Inflammatory macrophage treated with lipopolysaccharide for 4 hours (primary cell): ENCODE results near the gene HNRNPH1.
"Not testable (repeated sequence)": the region's sequence is repeated elsewhere in the genome, so short reads cannot be mapped to it uniquely, and the experiment has no call there.

Experiments used
- DNase-seq: peaks from one replicate; pipeline ENCODE4 v3.0.0-alpha.2; 2020

HNRNPH1 gene, protein sequence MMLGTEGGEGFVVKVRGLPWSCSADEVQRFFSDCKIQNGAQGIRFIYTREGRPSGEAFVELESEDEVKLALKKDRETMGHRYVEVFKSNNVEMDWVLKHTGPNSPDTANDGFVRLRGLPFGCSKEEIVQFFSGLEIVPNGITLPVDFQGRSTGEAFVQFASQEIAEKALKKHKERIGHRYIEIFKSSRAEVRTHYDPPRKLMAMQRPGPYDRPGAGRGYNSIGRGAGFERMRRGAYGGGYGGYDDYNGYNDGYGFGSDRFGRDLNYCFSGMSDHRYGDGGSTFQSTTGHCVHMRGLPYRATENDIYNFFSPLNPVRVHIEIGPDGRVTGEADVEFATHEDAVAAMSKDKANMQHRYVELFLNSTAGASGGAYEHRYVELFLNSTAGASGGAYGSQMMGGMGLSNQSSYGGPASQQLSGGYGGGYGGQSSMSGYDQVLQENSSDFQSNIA

DNA sequence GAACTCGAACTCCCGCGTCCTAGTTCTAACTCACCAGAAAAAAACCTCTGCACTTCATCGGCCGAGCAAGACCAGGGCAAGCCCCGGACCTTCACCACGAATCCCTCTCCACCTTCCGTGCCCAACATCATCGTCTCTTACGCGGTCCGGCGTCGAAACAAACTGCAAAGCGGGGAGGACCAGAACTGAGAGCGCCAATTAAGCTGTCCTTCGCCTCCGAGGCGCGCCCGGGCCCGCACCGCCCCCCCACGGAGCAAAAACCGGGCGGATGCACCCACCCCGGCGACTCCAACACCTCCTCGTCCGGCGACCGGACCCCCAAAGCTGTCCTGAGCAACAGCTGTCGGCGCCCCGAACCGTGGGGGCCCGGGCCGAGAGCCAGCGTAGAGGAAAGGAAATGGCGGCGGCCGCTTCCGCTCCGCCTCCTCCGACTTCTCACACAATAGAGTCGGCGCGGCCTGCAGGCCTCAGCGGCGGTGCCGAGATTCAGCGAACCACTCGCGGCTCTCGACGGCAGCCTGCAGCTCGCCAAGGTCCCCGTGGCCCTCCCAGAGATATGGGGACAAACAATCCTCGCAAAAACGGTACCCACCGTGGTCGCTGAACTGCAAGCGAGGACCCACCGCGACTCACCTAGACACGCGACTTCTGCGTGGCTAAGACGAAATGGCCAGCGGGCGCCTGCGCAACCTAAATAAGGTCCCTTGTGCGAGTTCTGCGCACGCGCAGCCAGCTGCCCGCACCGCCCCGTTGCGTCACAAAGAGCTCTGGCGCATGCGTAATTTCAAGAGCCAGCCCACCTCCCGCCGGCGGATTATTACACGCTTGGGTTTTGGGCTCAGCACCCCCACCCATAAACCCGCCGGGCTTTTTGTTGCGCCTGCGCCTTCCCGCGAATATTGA is at the start of gene HNRNPH1:
TSS of gene HNRNPH1 (minus strand) at position 669 of the 903 bp plus-strand sequence. CDS start at position 131, 538 bp downstream.
- DNase-seq = peak; percentile 98

DNA sequence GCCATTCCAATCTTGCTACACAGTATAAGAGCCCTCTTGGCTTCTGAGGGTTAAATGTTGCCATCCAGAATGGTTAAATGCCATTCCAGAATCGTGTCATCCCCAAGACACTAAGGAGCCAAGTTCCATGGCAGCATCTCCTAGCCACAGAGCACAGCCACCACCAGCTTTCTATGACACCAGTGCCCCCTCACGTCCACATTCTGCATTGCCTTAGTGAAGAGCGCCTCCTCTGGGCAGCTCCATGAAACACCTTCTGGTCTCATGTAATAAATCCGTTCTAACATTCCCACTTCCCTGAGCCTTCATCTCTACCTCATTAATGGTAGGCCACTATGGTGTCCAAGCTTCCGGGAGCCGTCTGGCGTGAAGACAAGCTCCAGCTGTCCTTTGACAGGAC is 44.9 kb upstream of the HNRNPH1 start:
- DNase-seq = peak; percentile 68

DNA sequence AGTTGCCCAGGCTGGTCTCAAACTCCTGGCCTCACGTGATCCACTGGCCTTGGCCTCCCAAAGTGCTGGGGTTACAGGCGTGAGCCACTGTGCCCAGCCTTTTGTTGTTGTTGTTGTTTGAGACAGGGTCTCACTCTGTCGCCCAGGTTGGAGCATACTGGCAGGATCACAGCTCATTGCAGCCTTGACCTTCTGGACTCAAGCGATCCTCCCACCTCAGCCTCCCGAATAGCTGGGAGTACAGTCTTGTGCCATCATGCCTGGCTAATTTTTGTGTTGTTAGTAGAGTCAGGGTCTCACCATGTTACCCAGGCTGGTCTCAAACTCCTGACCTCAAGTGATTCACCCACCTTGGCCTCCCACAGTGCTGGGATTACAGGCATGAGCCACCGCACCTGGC is 38.2 kb upstream of the HNRNPH1 start:
- DNase-seq = not testable (repeated sequence)

GRCh38 chr5:179658179-179658856 is 34.8 kb upstream of the HNRNPH1 start:
- DNase-seq = peak; percentile 71

- not testable (repeated sequence) for DNase-seq
Measured at GRCh38 chr5:179657302-179658178, 34.1 kb upstream of the HNRNPH1 start.

DNA sequence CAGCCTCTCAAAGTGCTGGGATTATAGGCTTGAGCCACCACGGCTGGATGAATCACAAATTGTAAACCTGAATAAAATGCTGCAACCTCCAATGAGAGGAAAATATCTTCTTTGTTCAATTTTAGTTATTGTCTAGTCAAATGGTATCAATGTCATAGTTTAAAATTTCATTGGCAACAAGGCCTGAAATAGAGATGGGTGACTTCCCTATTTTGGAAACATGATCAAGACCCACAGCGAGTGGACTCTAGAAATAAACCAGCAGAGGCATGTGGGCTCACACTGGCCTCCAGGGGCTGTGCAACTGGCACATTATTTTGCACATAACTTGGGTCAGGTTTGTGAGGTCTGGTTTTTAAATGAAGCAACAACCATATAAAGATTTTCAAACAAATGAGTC is 29.7 kb upstream of the HNRNPH1 start:
- DNase-seq = not testable (repeated sequence)

DNA sequence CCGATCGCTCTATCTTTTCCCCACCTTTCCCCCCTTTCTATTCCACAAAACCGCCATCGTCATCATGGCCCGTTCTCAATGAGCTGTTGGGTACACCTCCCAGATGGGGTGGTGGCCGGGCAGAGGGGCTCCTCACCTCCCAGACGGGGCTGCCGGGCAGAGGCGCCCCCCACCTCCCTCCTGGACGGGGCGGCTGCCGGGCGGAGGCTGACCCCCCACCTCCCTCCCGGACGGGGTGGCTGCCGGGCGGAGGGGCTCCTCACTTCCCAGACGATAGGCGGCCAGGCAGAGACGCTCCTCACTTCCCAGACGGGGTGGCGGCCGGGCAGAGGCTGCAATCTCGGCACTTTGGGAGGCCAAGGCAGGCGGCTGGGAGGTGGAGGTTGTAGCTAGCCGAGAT is 26.8 kb upstream of the HNRNPH1 start:
- not testable (repeated sequence) for DNase-seq

DNA sequence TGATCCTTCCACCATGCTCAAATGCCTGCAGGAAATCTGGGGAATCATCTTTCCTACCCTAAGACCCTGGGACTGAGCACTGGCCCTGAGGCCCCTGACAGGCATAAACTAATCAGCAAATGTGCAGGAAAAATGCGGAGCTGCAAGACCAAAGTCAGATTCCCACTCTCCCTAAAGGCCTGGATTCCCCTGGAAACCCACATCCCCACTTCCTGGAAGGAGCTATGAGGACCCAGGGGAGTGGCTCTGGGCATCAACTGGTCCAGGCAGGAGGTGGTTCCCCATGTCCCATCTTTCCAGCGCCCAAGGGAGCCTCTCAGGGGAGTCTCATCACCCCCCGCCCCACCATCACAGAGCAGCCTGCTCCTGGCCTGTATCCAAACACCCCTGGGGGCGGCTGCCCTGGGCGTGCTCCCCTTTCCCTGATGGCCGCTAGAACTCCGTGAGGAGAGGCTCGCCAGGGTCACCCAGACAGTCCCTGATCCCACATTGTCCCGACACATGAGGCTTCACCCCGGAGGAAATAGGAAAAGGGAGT is 25.8 kb upstream of the HNRNPH1 start:
- DNase-seq = not testable (repeated sequence)

DNA sequence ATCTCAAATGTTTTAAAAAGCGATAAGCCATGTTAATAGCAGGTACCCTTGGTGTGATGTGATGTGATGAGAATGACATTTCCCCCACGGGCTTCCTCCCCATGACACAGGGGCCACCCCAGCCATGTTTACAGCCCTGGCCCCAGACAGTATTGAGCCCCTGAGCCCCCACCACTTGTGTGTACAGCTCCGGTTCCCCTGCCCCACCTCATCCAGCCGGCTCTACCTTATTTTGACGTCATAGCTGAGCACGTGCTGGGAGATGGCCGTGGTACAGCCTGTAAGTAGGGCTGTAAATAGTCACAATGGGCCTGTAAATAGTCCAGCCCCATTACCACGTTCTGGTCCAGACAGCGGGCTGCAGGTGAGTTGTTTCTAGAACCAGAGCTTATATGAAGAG is 24.9 kb upstream of the HNRNPH1 start:
- DNase-seq = no peak

DNA sequence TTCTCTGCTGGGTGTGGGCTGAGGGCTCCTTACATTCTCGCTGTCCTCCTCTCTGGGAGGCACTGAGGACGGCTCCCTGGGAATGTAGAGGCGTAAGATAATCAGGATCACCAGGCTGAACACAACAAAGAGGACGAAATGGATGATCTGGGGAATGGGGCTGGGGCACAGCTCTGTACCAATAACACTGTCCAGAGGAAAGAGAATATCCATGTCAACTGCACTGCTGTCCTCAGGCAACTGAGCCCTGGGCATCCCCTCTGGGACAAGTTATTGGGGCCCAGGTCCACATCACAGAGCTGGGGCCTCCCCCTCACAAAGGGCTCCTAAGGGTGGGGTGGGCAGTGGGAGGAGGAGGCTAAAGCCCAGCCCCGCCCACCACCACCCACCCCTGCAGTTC is 21.3 kb upstream of the HNRNPH1 start:
- not testable (repeated sequence) for DNase-seq

- not testable (repeated sequence) for DNase-seq
Measured at GRCh38 chr5:179643141-179643920, 19.9 kb upstream of the HNRNPH1 start.

DNA sequence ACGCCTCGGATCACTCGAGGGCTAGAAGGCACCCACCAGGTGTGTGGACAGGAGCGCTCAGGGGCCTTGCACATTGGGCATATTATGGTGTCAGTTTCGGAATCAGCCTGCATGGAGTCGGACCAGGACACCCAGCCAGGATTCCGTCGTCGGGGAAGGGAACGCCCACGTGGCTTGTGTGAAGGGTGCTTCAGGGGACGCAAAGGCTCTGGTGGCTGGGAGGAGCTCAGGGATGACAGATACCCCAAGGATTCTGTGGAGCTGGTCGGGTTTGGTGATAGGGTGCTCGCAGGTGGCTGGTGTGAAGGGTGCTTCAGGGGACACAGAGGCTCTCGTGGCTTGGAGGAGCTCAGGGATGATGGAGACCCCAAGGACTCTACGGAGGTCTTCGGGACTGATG is 19.2 kb upstream of the HNRNPH1 start:
- not testable (repeated sequence) for DNase-seq

- DNase-seq = not testable (repeated sequence)
Measured at GRCh38 chr5:179641745-179642144, 18.3 kb upstream of the HNRNPH1 start.

DNA sequence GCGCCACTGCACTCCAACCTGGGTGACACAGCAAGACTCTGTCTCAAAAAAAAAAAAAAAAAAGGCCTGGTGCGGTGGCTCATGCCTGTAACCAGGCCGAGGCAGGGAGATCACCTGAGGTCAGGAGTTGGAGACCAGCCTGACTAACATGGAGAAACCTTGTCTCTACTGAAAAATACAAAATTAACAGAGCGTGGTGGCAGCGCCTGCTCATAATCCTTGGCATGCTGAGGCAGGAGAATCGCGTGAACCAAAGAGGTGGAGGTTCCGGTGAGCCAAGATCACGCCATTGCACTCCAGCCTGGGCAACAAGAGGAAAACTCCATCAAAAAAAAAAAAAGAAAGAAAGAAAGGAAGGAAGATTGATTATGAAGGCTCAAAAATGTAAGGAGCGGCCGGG is 15.8 kb upstream of the HNRNPH1 start:
- DNase-seq = not testable (repeated sequence)

DNA sequence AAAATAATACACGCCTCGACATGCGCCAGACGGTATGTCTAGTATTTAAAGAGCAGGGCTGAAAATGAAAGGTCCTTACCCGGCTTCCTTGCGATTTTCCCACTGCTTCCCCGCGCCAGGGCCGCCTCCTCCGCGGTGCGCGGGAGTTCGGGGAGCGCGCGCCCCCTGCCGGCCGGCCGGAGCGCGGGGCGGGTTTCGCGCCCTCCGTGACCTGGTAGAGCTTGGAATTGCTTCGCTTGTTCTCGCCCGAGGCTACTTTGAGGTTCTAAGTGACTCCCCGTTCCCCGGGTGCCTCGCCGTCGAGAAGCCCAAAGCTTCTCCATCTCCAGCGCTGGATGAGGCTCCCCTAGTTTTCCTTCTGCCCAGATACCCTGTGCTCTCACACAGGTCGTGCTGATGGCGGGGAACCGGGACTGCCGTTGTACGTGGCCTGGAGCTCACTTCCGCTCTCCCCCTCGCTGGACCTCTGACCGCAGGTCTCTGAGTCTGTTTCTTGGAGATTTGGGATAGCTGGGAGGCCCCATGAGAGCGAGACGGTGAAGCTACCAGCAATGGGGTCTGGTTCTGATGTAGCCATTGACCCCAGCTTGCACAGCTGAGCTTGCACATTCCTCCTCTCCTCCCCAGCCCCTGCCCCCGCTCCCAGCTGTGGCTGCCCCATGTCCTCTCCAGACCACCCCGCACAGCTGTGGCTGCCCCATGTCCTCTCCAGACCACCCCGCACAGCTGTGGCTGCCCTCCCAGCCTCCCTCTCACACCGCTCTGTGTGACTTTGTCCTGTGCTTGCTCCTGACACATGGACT is 11.1 kb upstream of the HNRNPH1 start:
- DNase-seq = not testable (repeated sequence)

GRCh38 chr5:179633501-179634369 is 10.3 kb upstream of the HNRNPH1 start:
- not testable (repeated sequence) for DNase-seq

DNA sequence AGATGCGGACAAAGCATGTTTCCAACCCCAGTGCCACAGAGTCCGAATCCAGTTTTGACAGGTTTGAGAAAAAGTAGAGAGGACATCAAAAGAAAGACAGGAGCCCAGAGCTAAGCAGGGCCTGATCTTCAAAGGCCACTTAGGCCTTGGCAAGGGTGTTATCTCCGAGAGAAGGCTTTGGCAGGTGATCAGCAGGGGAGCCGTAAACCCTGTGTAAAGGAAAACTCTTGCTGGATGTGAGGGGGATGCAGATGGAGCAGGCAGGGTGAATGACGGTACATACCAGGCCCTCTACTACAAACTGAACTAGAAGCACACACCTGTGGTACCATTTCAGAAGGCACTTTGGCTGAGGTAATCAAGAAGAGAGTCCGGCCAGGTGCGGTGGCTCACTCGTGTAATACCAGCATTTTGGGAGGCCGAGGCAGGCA is 1.4 kb upstream of the HNRNPH1 start:
- DNase-seq = no peak

DNA sequence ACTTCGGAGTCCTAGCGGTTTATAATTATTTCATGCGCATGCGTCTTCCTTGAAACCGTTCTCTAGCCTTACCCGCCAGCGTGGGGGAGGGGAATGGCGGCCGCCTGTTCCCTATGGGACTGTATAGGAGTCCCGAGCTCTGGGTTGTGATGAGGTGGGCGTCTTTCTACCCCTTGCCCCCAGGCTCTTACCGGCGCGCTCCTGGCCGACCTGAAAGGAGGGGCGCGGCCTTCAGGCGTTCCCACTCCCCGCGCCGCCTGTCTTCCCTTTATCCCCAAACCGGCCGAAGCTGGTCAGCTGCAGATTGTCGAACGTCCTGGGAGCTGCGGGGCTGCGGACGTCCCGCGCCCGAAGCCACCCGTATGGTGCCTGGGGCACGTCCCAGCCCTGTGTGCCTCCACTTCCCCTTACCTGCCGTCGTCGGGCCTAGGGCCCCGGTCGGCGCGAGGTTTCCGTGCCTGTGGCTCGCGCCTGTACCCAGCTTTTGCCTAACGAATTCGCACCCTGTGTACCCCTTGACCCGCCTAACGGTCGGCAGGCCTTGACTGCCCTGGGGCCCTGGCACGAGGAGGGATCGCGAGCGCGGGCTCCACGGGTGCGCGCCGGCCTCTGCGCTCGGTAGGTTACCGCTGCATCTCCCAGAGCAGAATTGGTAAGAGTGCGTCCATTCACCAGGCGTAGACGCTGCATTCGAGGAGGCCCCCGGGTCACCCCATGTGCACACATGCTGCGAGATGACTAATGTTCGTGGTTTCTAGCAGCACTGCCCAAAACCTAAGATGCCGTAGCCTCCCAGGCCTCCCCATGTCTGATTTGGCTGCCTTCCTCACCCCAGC is 653 bp upstream of the HNRNPH1 start:
- DNase-seq = peak; percentile 44
